NK-92 treated with Interleukin-12 subunit alpha and Interleukin-12 subunit beta, amount 100 ng/mL, for 24 hours (cell line): Measurements from ENCODE around the gene FAM98C.
"Not testable (repeated sequence)": the region's sequence is repeated elsewhere in the genome, so short reads cannot be mapped to it uniquely, and the experiment has no call there.

Experiments used
- DNase-seq: peaks from one replicate; lab custom pipeline; 2025; lab: John Stamatoyannopoulos, UW

FAM98C gene

DNA sequence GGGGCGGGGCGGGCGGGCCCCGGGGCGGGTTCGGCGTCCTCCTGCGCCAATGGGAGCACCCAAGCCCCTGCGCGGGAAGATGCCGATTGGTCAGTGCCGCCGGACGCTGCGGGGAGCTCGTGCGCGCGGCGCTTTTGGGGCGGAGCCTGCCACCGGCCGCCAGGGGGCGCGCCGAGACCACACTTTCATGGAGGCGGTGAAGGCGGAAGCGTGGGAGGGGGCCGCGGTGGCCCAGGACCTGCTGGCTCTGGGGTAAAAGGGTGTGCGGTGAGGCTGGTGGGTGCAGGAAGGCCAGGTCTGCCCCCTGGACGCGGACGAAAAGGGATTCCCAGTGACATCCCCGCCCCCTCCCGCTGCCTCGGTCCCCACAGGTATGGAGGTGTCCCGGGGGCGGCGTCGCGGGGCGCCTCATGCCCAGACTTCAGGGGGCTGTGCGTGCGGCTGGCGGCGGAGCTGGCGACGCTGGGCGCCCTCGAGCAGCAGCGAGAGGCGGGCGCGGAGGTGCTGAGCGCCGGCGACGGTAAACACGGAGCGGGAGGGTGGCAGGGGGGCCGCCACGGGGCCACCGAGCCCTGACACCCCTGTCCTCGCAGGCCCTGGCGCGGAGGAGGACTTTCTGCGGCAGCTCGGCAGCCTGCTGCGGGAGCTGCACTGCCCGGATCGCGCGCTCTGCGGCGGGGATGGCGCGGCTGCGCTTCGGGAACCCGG lies at the start of gene FAM98C:
TSS of gene FAM98C (plus strand) at position 127 of the 708 bp plus-strand sequence. CDS start at position 188, 61 bp downstream.
- DNase-seq, result peak; percentile 97

DNA sequence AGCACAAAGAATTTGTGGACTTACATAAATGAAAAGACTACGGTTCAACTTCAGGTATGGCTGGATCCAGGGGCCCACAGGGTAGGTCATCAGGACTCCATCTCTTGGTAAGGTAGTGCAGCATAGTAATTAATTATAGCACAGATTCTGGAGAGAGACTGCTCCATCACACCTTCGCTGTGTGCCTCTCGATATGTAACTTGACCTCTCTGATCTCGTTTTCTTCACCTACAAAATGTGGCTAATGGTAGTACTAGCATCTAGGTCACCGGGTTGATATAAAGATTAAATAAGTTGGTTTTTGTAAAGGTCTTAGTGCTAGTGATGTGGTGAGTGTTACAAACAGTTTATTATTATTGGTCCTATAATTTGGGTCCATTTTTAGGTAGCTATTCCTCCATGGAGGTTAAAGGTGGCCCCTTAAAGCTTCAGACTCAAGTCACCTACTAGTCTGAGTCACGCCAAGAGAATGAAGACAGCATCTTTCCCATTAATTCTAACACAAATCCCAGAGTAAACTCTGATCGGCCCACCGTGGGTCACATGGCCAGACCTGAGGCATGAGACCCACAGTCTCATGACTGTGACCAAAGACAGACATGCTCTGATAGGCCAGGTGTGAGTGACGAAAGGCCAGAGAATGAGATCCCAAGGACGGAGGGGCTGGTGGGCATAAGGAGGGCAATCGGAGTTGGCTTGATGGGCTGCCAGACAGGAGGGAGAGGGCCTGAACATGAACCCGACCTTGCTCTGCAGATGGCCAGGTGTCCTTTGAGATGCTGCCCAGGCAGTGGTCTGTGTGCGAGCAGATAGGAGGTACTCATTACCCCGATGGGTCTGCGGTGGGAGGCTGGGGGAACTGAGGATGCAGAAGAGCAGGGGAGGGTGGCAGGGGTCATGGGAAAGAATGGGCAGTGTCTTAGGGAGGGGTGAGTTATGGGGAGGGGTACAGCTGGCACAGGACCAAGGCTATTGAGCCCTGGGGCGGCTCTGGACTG lies 46.9 kb upstream of the FAM98C start:
- DNase-seq, result no peak

DNA sequence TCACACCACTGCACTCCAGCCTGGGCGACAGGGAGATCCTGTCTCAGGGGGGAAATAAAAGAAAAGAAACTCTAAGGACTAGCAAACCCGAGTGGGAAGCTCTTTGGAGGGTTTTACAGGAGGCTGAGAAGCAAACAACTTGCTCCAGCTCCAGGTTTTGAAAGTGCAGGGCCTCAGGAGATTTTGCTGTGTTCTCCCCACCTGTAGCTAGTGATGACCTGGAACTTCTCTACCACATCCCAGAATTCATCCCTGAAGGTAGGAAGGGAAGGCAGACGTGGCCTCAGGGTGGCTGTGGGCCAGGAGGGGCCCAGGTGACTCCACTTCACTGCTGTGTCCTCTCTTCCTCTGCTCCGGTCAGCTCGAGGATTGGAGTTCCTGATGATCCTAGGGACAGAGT lies 44.8 kb upstream of the FAM98C start:
- DNase-seq, result no peak

DNA sequence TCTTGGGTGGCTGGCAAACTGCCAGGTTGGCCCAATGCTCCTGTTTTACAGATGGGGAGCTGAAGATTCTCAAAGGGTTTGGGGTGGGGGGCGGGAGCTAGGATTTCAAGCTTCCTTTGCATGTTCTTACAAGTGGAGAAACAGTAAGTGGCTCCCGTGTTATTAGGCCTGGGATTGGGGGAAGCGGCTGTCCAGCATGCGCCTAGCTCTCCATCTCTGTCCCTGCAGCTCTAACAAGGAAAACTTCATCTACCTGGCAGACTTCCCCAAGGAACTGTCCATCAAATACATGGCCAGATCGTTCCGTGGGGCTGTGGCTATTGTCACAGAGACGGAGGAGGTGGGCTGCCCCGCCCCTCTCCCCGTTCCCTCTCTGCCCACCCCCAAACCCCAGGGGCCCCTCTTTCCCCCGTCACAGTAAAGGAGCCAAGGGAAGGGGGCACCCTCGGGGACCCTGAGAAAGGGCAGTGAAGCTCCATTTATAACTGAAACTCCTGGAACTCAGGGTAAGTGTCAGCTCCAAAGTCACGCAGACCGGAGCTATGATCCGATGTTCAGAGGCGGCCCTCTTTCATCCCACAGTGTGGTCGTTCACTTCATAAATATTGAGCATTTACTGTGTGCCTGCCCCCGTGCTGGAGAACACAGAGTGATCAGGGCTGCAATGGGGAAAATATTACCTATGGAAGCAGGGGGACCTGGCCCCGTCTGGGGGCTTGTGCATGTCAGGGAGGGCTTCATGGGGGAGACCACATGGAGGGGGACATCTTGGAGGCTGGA lies 43.5 kb upstream of the FAM98C start:
- no peak for DNase-seq

DNA sequence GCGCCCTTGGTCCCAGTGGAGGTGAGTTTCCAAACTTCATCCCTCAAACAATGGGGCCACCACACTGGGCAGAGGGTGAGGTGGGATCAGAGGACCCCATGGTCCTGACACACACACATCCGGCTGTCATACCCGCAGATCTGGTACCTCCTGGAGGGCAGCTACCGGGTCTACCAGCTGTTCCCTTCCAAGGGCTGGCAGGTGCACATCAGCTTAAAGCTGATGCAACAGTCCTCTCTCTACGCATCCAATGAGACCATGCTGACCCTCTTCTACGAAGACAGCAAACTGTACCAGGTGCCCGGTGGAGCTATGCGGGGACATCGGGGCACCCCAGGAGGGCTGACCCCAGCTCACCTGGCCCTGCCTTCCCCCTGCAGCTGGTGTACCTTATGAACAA lies 42.5 kb upstream of the FAM98C start:
- DNase-seq, result no peak

DNA sequence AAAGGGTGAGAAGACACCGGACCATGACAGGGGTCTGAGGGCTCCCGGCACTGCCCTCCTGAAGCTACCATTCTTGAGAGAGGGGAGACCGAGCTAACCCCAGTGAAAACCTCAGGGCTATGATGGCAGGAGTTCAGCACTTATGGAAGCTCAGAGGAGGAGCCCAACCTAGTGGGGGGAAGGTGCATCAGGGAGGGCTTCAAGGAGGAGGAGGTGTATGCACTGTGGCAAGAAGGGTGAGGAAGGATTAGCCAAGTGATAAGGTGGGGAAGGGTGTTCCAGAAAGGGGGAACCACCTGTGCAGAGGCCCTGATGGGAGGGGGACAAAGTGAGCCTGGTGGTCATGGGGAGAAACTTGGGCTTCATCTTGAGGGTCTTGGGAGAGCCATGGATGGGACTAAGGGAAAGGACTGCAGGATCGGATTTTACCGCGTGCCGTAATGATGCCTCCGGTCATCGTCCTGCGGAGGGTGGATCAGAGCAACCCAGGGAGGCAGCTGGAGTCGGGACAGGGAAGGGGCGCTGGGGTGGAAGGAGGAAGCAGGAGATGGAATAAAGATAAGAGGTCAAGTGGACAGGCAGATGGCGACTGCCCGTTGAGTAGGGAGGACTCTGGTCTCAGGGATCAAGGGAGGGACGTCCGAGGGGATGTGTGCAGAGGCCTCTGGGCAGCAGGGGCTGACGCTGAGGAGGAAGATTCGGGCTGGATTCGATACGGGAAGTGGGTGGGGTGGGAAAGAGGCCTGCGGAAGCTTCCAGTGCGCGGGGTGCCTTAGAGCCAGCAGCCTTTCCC lies 41.9 kb upstream of the FAM98C start:
- DNase-seq, result no peak

DNA sequence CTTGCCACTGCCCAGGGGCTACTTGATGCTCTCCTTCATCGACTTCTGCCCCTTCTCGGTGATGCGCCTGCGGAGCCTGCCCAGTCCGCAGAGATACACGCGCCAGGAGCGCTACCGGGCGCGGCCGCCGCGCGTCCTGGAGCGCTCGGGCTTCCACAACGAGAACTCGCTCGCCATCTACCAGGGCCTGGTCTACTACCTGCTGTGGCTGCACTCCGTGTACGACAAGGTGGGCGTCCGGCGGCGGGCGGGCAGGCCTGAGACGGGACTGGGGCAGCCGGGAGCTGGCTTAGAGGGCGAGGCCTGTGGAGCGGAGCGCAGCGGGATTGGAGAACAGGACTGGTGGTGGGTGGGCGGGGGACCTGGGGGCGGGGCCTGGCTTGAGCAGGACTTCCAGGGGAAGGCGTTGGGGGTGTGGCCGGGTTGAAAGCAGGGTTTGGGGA lies 41.2 kb upstream of the FAM98C start:
- no peak for DNase-seq

DNA sequence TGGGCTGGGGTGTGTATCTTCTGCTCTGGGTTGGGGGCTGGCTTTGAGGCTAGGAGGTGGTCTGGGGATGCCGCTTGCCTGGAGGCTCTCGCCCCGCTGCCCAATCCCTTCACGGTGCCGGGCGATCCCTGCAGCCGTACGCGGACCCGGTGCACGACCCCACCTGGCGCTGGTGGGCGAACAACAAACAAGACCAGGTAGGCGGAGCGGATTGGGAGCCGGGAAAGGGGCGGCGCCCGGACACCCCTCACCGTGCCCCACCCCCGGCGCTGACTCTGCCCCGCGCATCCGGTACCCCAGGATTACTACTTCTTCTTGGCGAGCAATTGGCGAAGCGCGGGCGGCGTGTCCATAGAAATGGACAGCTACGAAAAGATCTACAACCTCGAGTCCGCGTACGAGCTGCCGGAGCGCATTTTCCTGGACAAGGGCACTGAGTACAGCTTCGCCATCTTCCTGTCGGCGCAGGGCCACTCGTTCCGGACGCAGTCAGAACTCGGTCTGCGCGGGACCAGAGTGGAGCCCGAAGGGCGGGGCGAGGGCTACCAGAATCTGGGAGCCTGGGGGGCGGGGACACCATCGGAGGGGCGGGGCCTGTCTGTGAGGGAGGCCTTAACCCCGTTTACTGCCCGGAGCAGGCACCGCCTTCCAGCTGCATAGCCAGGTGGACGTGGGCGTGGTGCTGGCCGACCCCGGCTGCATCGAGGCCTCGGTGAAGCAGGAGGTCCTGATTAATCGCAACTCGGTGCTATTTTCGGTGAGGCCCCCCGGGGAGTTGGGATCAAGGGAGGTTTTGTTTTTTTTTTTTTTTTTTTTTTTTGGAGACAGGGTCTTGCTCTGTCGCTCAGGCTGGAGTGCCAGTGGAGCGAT lies 40.6 kb upstream of the FAM98C start:
- DNase-seq, result no peak

DNA sequence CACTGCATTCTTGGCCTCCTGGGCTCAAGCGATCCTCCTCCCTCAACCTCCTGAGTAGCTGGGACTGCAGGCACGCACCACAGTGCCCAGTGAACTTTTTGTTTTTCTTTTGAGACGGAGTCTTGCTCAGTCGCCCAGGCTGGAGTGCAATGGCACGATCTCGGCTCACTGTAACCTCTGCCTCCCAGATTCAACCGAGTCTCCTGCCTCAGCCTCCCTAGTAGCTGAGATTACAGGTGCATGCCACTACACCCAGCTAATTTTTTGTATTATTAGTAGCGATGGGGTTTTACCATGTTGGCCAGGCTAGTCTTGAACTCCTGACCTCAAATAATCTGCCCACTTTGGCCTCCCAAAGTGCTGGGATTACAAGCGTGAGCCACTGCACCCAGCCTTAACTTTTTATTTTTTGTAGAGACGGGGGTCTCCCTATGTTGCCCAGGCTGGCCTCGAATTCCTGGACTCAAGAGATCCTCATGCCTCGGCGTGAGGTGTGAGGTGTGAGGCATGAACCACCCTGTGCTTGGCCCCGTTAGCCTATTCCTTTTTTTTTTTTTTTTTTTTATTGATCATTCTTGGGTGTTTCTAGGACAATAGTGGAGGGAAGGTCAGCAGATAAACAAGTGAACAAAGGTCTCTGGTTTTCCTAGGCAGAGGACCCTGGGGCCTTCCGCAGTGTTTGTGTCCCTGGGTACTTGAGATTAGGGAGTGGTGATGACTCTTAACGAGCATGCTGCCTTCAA lies 39.8 kb upstream of the FAM98C start:
- not testable (repeated sequence) for DNase-seq

DNA sequence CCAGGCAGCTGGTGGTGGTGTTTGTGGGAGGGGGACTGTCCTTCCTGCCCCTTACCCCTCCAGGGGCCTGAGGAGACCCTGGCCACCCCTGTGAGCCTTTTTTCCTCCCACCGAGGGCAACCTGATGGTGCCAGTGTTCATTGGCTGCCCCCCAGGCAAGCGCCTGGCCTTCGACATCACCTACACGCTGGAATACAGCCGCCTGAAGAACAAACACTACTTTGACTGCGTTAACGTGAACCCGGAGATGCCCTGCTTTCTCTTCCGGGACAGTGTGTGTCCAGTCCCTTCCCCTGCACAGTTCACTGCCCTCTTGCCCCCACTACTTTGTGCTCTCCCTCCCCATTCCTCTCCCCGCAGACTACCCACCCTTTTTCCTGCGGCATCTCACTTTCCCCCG lies 35.9 kb upstream of the FAM98C start:
- DNase-seq, result no peak

DNA sequence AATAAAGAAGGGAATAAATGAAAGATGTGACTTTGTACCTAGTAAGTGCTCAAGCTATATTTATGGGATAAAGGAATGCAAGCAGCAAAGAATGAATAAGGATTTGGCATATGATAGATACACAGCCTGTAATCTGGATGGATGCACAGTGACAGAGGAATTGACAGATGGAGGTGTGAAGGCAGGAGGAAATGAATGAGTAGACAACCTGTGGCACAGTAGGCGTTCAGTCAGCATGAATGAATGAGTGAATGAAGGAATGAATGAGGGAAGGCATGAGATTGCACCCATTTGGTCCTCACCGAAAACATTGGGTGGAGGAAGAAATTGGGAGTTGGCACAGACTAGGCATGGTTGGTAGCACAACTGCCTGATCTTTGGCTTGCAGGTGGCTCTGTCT lies 33.3 kb upstream of the FAM98C start:
- DNase-seq, result no peak

DNA sequence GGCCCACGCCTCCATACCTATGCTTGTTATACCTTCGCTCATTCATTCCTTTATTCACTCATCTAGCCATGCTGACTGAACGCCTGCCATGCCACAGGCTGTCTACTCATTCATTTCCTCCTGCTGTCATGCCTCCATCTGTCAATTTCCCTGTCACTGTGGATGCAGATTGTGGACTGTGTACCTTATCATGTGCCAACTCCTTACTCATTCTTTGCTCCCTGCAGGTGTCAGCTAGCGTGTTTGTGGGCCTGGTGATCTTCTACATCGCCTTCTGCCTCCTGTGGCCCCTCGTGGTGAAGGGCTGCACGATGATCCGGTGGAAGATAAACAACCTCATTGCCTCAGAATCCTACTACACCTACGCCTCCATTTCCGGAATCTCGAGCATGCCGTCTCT lies 32.6 kb upstream of the FAM98C start:
- DNase-seq, result no peak

DNA sequence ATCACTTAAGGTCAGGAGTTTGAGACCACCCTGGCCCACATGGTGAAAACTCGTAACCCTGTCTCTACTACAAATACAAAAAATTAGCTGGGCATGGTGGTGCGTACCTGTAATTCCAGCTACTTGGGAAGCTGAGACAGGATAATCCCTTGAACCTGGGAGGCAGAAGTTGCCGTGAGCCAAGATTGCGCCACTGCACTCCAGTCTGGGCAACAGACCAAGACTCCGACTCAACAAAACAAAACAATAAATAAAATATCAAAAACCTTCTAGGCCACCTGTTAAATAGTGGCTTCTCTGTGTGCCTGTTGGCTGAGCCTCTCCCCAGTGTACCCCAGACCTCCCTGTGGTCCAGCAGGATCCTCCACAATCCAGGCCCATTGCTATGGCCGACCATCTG lies 31.8 kb upstream of the FAM98C start:
- DNase-seq, result no peak

DNA sequence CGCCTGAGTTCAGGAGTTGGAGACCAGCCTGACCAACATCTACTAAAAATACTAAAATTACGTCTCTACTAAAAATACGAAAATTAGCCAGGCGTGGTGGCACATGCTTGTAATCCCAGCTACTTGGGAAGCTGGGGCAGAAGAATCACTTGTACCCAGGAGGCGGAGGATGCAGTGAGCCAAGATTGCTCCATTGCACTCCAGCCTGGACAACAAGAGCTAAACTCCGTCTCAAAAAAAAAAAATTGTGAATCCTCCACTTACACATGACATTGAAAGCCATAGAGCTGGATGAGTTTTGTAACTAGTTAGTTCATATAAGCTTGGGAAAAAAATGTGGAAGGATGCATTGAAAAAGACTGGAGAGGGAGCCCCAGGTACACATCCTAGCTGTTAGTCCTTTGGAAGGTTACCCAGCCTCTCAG lies 29.0 kb upstream of the FAM98C start:
- no peak for DNase-seq

DNA sequence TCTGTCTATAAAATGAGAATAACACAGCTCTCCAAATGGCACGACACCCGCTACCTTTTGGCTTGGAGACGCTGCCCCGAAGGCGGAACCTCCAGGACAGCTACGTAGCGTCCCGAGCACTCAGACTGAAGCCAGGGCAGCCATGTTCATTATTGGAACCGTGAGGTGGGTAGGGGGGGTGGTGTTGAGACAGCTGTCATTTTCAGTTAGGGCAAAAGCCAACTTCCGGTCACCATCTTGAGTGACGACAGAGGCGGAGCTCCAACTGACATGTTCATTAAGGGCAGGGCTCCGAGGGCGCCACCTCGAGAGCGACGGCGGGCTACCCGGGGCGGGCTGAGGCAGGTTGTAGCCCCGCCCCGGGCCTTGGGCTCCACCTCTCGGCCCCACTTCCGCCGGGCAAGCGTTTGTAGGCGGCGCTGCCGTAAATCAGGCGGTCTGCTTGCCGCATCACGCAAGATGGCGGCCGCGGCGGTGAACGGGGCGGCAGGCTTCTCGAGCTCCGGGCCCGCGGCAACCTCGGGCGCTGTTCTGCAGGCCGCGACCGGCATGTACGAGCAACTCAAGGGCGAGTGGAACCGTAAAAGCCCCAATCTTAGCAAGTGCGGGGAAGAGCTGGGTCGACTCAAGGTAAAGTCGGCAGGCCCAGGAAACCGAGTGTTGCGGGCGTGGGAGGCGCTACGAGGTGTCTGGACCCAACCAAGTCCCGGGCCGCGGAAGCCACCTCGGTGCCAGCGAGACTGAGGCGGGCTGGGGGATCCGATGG lies 28.4 kb upstream of the FAM98C start, which contains the start of gene PSMD8:
TSS of gene PSMD8 (plus strand) at position 240 of the 766 bp plus-strand sequence. CDS start at position 271, 31 bp downstream.
- DNase-seq, result peak; percentile 98

DNA sequence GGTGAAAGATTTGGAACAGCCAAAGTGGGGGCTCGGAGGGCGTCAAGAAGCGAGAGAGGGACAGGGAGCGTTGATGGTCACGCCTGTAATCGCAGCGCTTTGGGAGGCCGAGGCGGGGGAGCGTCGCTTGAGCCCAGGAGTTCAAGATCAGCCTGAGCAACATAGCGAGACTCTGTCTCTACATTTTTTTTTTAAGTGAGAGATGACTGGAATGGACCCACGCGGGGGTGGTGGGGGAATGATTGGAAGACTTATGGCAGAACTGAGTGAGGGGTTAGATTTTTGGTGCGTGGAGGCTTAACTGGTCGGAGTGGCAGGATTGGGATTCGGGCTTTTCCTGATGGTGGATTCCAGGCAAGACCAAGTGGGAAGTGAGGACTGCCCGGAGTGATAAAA lies 27.8 kb upstream of the FAM98C start:
- DNase-seq, result no peak

DNA sequence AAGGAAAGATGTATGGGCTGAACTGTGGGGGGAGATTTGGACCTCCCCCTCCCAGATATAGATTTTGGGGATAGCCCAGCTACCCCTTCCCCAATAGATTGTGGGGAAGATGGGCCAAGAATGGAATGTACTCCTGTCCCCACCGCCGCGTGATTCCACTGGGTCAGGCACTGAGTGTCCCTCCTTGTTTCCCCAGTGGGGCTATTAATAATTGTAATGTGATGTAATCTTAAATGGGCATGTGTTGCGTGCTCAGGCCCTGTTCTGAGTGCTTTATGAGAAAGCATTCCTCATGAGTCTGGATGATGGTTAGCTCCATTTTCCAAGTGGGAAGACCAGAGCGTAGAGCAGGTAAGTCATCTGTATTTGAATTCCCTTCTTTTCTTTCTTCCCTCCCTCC lies 27.1 kb upstream of the FAM98C start:
- DNase-seq, result no peak

DNA sequence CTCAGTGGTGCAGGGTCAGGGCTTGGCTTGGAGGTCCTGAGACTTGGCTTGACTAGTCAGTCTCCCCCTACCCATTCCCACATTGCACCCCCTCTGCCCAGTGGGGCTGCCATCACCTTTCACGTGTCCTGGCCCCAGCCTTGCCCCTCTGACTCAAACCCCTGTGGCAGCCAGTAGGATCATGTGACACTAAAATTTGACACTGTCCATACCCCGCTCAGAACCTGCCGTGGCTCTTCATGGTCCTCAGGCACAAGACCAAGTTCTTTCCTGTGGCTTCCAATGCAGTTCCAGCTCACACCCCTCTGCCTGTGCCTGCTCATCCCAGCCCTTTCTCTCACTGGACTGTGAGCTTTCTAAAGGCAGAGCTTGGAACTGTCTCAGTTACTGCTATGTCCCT lies 26.3 kb upstream of the FAM98C start:
- DNase-seq, result no peak

DNA sequence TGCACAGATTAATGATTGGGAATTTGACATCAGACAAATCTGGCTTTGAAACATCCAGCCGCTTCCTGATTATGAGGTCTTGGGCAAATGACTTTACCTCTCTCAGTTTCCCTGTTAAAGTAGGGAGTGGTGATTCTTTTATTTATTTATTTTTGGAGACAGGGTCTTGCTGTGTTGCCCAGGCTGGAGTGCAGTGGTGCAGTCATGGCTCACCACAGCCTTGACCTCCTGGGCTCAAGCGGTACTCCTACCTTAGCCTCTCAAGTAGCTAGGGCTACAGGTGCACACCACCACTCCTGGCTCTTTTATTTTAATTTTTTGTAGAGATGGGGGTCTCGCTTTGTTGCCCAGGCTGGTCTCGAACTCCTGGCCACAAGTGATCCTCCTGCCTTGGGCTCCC lies 25.8 kb upstream of the FAM98C start:
- DNase-seq, result no peak
